IMR-90 (cell line): ENCODE data around the gene NMNAT3. TPM values are rescaled to one million over a fixed set of nuclear protein-coding genes. Genes with fewer than 3 reads are reported as not detected.

ENCODE experiments used
- ATAC-seq: fragments of 200-7000 bp; cut with Tn5 transposase; 2 replicates; pipeline ENCODE4 v1.9.1; 2020; ENCODE audit warnings: low read depth, mild to moderate bottlenecking, moderate library complexity
- BruUV-seq: library from RNA; stranded (reverse); fragments of 400-500 nt; replicated peaks from 2 replicates; lab custom pipeline; 2021; lab: Mats Ljungman, UMichigan
- CTCF ChIA-PET: fragments of 300-600 bp; formaldehyde crosslinking; extraction: SDS; loops from one replicate; lab custom pipeline; 2021; ENCODE audit warnings: antibody characterized with exemption; lab: Yijun Ruan, JAX
- POLR2A ChIA-PET: fragments of 300-600 bp; sonication (Branson Sonifier 250); formaldehyde crosslinking; loops from one replicate; lab custom pipeline; 2022; ENCODE audit warnings: antibody characterized with exemption; ENCODE audit not compliant: unreplicated experiment; lab: Charles Lee
- DNase-seq: peaks from one replicate; pipeline ENCODE4 v3.0.0; 2013
- H2AFZ ChIP-seq: replicated peaks from 2 replicates; pipeline ENCODE3; 2013; ENCODE audit warnings: low read length, mild to moderate bottlenecking; ENCODE audit not compliant: poor library complexity
- H2AK5ac ChIP-seq: 2 replicates; pipeline ENCODE4 v1.6.1; 2013; ENCODE audit warnings: low read depth, low read length, inconsistent platforms
- H2AK9ac ChIP-seq: replicated peaks from 2 replicates; pipeline ENCODE3; 2013; ENCODE audit warnings: mild to moderate bottlenecking, low read depth, low read length, moderate library complexity; ENCODE audit not compliant: poor library complexity
- H2BK120ac ChIP-seq: 2 replicates; pipeline ENCODE4 v1.6.1; 2013; ENCODE audit warnings: low read depth, low read length, inconsistent platforms
- H2BK15ac ChIP-seq: 3 replicates; pipeline ENCODE4 v1.6.1; 2013; ENCODE audit warnings: low read depth, low read length, inconsistent platforms
- H2BK20ac ChIP-seq: 2 replicates; pipeline ENCODE4 v1.6.1; 2013; ENCODE audit warnings: low read depth, mild to moderate bottlenecking, inconsistent platforms, low read length, moderate library complexity
- H2BK5ac ChIP-seq: 2 replicates; pipeline ENCODE4 v1.6.1; 2013; ENCODE audit warnings: mild to moderate bottlenecking, low read depth, low read length, inconsistent platforms; ENCODE audit not compliant: poor library complexity, severe bottlenecking
- H3K14ac ChIP-seq: replicated peaks from 2 replicates; pipeline ENCODE4 v1.6.1; 2013; ENCODE audit warnings: low read depth, low read length, inconsistent platforms
- H3K18ac ChIP-seq: 2 replicates; pipeline ENCODE4 v1.6.1; 2013; ENCODE audit warnings: low read depth, low read length, control low read depth
- H3K23ac ChIP-seq: 2 replicates; pipeline ENCODE4 v1.6.1; 2013; ENCODE audit warnings: low read depth, low read length, inconsistent platforms
- H3K27ac ChIP-seq: 2 replicates; pipeline ENCODE4 v1.5.1; 2013; ENCODE audit warnings: mild to moderate bottlenecking, control low read depth, low read length; ENCODE audit not compliant: insufficient read depth
- H3K27me3 ChIP-seq: 2 replicates; pipeline ENCODE4 v1.6.1; 2013; ENCODE audit warnings: low read length; ENCODE audit not compliant: control insufficient read depth, insufficient read depth
- H3K36me3 ChIP-seq: 2 replicates; pipeline ENCODE4 v1.6.1; 2013; ENCODE audit warnings: low read length, mixed read lengths; ENCODE audit not compliant: control insufficient read depth, insufficient read depth
- H3K4ac ChIP-seq: 2 replicates; pipeline ENCODE4 v1.6.1; 2013; ENCODE audit warnings: low read depth, low read length, inconsistent platforms
- H3K4me1 ChIP-seq: 2 replicates; pipeline ENCODE4 v1.6.1; 2013; ENCODE audit warnings: low read length, mixed read lengths; ENCODE audit not compliant: control insufficient read depth, insufficient read depth
- H3K4me2 ChIP-seq: 2 replicates; pipeline ENCODE4 v1.6.1; 2013; ENCODE audit warnings: low read depth, mild to moderate bottlenecking, control low read depth, low read length, moderate library complexity
- H3K4me3 ChIP-seq: 2 replicates; pipeline ENCODE4 v1.5.1; 2013; ENCODE audit warnings: low read depth, mild to moderate bottlenecking, control low read depth, low read length, moderate library complexity; ENCODE audit not compliant: insufficient read depth
- H3K56ac ChIP-seq: 2 replicates; pipeline ENCODE4 v1.6.1; 2013; ENCODE audit warnings: low read length, inconsistent platforms; ENCODE audit not compliant: insufficient read depth; ENCODE audit errors: extremely low read depth
- H3K79me1 ChIP-seq, 2 experiments: 2 replicates each; pipeline ENCODE4 v1.6.1; 2013; ENCODE audit warnings: low read length in 2 of 2, inconsistent platforms in 1 of 2, low read depth in 1 of 2
- H3K9ac ChIP-seq: 2 replicates; pipeline ENCODE4 v1.6.1; 2013; ENCODE audit warnings: low read depth, low read length, control low read depth
- H3K9me1 ChIP-seq: 2 replicates; pipeline ENCODE4 v1.6.1; 2013; ENCODE audit warnings: low read length, inconsistent platforms; ENCODE audit not compliant: insufficient read depth
- H3K9me3 ChIP-seq: 2 replicates; pipeline ENCODE4 v1.6.1; 2013; ENCODE audit warnings: low read length; ENCODE audit not compliant: control insufficient read depth, insufficient read depth
- H4K20me1 ChIP-seq: 2 replicates; pipeline ENCODE4 v1.6.1; 2013; ENCODE audit warnings: low read length, inconsistent platforms; ENCODE audit not compliant: insufficient read depth
- H4K5ac ChIP-seq: 2 replicates; pipeline ENCODE4 v1.6.1; 2013; ENCODE audit warnings: mild to moderate bottlenecking, low read depth, low read length, control low read depth
- H4K8ac ChIP-seq, 2 experiments: 2 replicates each; pipeline ENCODE4 v1.6.1; 2013; ENCODE audit warnings: low read depth in 2 of 2, low read length in 2 of 2, control low read depth in 1 of 2, inconsistent platforms in 1 of 2
- H4K91ac ChIP-seq: 2 replicates; pipeline ENCODE4 v1.6.1; 2013; ENCODE audit warnings: low read depth, low read length, inconsistent platforms; ENCODE audit not compliant: insufficient read depth
- BHLHE40 ChIP-seq: fragments of 150-350 bp; IDR thresholded peaks from 2 replicates; pipeline ENCODE4 v1.6.1; 2016; ENCODE audit warnings: mild to moderate bottlenecking, low read depth, low read length
- CEBPB ChIP-seq: IDR thresholded peaks from 2 replicates; pipeline ENCODE4 v1.6.1; 2012; ENCODE audit warnings: low read depth, low read length, improper control_type of control experiment
- CHD1 ChIP-seq: IDR thresholded peaks from 2 replicates; pipeline ENCODE4 v1.6.1; 2012; ENCODE audit warnings: low read depth, low read length, improper control_type of control experiment
- FOS ChIP-seq: fragments of 150-350 bp; IDR thresholded peaks from 2 replicates; pipeline ENCODE4 v1.6.1; 2016; ENCODE audit warnings: low read depth, low read length
- MAFK ChIP-seq: IDR thresholded peaks from 2 replicates; pipeline ENCODE4 v1.6.1; 2012; ENCODE audit warnings: low read depth, low read length, improper control_type of control experiment
- MAZ ChIP-seq: IDR thresholded peaks from 2 replicates; pipeline ENCODE4 v1.6.1; 2012; ENCODE audit warnings: low read depth, mild to moderate bottlenecking, low read length, improper control_type of control experiment, moderate library complexity, borderline replicate concordance
- MXI1 ChIP-seq: IDR thresholded peaks from 2 replicates; pipeline ENCODE4 v1.6.1; 2012; ENCODE audit warnings: low read depth, mild to moderate bottlenecking, low read length, moderate library complexity, borderline replicate concordance
- NFE2L2 ChIP-seq: fragments of 150-350 bp; IDR thresholded peaks from 2 replicates; pipeline ENCODE4 v1.6.1; 2016; ENCODE audit warnings: low read depth, mild to moderate bottlenecking, low read length
- POLR2A ChIP-seq: IDR thresholded peaks from 2 replicates; pipeline ENCODE4 v1.6.1; 2012; ENCODE audit warnings: mild to moderate bottlenecking, low read depth, low read length
- RAD21 ChIP-seq: IDR thresholded peaks from 2 replicates; pipeline ENCODE4 v1.6.1; 2012; ENCODE audit warnings: low read length, improper control_type of control experiment
- RCOR1 ChIP-seq: IDR thresholded peaks from 2 replicates; pipeline ENCODE4 v1.6.1; 2012; ENCODE audit warnings: mild to moderate bottlenecking, low read length, improper control_type of control experiment; ENCODE audit not compliant: insufficient replicate concordance
- RFX5 ChIP-seq: IDR thresholded peaks from 2 replicates; pipeline ENCODE4 v1.8.0; 2012; ENCODE audit warnings: low read depth, mild to moderate bottlenecking, low read length, moderate library complexity
- SMC3 ChIP-seq: fragments of 150-350 bp; IDR thresholded peaks from 2 replicates; pipeline ENCODE4 v1.6.1; 2016; ENCODE audit warnings: low read depth, mild to moderate bottlenecking, antibody characterized with exemption, low read length, moderate library complexity
- WGBS, 2 experiments: methylation state at CpG; one replicate each; pipeline versions ENCODE4 v1.1.5 to v1.1.7; 2013; ENCODE audit warnings: missing lambda C conversion rate in 2 of 2; ENCODE audit not compliant: insufficient read length in 1 of 2; ENCODE audit errors: extremely low coverage in 2 of 2; 5-methylcytosine and 5-hydroxymethylcytosine counted together
- dilution Hi-C: fragments of 300-500 bp; cut with HindIII; formaldehyde crosslinking; loops from one replicate; pipeline ENCODE4 v1.14.3; 2018; ENCODE audit warnings: low sequenced_read_pairs; ENCODE audit not compliant: unreplicated experiment
- in situ Hi-C: fragments of 300-500 bp; cut with MboI; formaldehyde crosslinking; loops from 3 replicates; pipeline ENCODE4 v1.14.3; 2019; ENCODE audit warnings: low sequenced_read_pairs, inconsistent platforms, mixed read lengths
- intact Hi-C: fragments of 100-400 bp; cut with micrococcal nuclease; formaldehyde crosslinking; loops from 2 replicates; pipeline ENCODE4 v1.10.0; 2022
- polyA plus RNA-seq, 3 experiments: library from polyadenylated mRNA; depleted of rRNA; stranded (reverse); fragments of >200 nt; gene quantifications; 2 replicates each; pipeline ENCODE4 v1.2.3, GENCODE V29; 2012; ENCODE audit warnings: low replicate concordance in 1 of 3
- total RNA-seq: library from RNA; depleted of rRNA; stranded (reverse); fragments of >200 nt; gene quantifications from 2 replicates; pipeline ENCODE4 v1.2.3, GENCODE V29; 2012
- TF ChIP-seq, protein P1 (sequence below): fragments of 150-350 bp; IDR thresholded peaks from 2 replicates; pipeline ENCODE4 v1.6.1; 2016; ENCODE audit warnings: low read depth, mild to moderate bottlenecking, low read length, moderate library complexity, borderline replicate concordance
- TF ChIP-seq, protein P2 (sequence below): conservative IDR thresholded peaks from 2 replicates; pipeline ENCODE4 v1.5.1; 2012; ENCODE audit warnings: mild to moderate bottlenecking, low read depth, low read length, improper control_type of control experiment
- TF ChIP-seq, protein P3 (sequence below): fragments of 150-350 bp; IDR thresholded peaks from 2 replicates; pipeline ENCODE4 v1.6.1; 2017; ENCODE audit warnings: mild to moderate bottlenecking, antibody characterized with exemption, low read length, low read depth

The NMNAT3 gene
- total and polyA plus RNA-seq, 2 of the 4 experiments (the other 2 are of a cell fraction), result 0.12 to 0.36 TPM

DNA sequence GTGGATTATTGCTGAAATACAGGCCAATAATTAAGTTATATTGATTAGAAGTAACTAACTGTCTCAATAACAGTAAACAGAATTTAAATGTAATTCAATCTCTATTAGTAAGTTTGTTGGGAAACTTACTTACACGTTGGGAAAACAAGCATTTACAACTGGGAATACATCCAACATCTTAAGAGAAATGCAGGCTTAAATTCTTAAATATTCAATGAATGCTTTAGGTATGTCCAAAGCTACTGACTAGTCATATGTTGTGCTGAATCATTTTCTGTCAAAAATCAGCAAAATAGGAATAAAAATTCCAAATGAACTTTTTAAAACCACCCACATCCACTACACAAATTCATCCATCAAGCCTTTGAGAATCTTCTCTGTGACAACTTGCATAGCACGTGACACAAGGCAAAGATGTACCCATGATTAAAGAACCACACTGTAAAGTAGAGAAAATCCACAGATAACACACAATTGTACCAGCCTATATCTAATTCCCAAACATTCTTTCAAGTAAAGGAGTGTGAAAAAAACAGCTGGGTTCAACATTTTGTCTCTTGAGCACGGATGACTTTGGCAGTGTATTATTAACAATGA is 60.0 kb downstream of the NMNAT3 start:
- no peak overlapping the region for H2AFZ ChIP-seq
- no peak overlapping the region for H3K23ac ChIP-seq
- ATAC-seq (no peak), DNase-seq (no peak)
- H3K4me3 ChIP-seq, result no peak overlapping the region
- ChIA-PET POLR2A (no interaction called here), CTCF (no interaction called here)
- no peak overlapping the region for H2BK15ac ChIP-seq
- no peak overlapping the region for H4K5ac ChIP-seq
- H3K9ac ChIP-seq, result no peak overlapping the region
- H3K14ac ChIP-seq, result no peak overlapping the region
- H3K4ac ChIP-seq, result no peak overlapping the region
- no peak overlapping the region for H3K4me2 ChIP-seq
- no peak overlapping the region for H3K18ac ChIP-seq
- H2AK5ac ChIP-seq, result no peak overlapping the region
- H2BK5ac ChIP-seq, result no peak overlapping the region
- no peak overlapping the region for H2BK20ac ChIP-seq
- no peak overlapping the region for H3K56ac ChIP-seq
- TF ChIP-seq, protein P1, sequence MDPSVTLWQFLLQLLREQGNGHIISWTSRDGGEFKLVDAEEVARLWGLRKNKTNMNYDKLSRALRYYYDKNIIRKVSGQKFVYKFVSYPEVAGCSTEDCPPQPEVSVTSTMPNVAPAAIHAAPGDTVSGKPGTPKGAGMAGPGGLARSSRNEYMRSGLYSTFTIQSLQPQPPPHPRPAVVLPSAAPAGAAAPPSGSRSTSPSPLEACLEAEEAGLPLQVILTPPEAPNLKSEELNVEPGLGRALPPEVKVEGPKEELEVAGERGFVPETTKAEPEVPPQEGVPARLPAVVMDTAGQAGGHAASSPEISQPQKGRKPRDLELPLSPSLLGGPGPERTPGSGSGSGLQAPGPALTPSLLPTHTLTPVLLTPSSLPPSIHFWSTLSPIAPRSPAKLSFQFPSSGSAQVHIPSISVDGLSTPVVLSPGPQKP, result no peak
- TF ChIP-seq MAZ (no peak), BHLHE40 (no peak), NFE2L2 (no peak), CEBPB (no peak), SMC3 (no peak), RFX5 (no peak), MXI1 (no peak), RCOR1 (no peak), RAD21 (no peak), POLR2A (no peak), FOS (no peak), MAFK (no peak), CHD1 (no peak)
- TF ChIP-seq, protein P2, sequence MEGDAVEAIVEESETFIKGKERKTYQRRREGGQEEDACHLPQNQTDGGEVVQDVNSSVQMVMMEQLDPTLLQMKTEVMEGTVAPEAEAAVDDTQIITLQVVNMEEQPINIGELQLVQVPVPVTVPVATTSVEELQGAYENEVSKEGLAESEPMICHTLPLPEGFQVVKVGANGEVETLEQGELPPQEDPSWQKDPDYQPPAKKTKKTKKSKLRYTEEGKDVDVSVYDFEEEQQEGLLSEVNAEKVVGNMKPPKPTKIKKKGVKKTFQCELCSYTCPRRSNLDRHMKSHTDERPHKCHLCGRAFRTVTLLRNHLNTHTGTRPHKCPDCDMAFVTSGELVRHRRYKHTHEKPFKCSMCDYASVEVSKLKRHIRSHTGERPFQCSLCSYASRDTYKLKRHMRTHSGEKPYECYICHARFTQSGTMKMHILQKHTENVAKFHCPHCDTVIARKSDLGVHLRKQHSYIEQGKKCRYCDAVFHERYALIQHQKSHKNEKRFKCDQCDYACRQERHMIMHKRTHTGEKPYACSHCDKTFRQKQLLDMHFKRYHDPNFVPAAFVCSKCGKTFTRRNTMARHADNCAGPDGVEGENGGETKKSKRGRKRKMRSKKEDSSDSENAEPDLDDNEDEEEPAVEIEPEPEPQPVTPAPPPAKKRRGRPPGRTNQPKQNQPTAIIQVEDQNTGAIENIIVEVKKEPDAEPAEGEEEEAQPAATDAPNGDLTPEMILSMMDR, result no peak
- TF ChIP-seq, protein P3, sequence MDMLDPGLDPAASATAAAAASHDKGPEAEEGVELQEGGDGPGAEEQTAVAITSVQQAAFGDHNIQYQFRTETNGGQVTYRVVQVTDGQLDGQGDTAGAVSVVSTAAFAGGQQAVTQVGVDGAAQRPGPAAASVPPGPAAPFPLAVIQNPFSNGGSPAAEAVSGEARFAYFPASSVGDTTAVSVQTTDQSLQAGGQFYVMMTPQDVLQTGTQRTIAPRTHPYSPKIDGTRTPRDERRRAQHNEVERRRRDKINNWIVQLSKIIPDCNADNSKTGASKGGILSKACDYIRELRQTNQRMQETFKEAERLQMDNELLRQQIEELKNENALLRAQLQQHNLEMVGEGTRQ, result no peak
- in situ Hi-C loops, result no loop called here
- dilution Hi-C loops, result no loop called here
- no peaks in the 10 kb centered on the region for H3K9me1 ChIP-seq
- no peak overlapping the region for H2BK120ac ChIP-seq
- H2AK9ac ChIP-seq, result no peak overlapping the region
- no peaks in the 10 kb centered on the region for H3K4me1 ChIP-seq
- no peak overlapping the region for H4K91ac ChIP-seq
- no peaks in the 10 kb centered on the region for H3K36me3 ChIP-seq
- no peaks in the 10 kb centered on the region for H3K27me3 ChIP-seq
- no peak overlapping the region for H3K27ac ChIP-seq
- no peaks in the 10 kb centered on the region for H3K9me3 ChIP-seq
- H3K79me1 ChIP-seq, result no peaks in the 10 kb centered on the region
- WGBS, 2 experiments, result no CpG with 5 or more reads among the region's 3 CpGs
- intact Hi-C loops, result no loop called here
- no peak overlapping the region for H4K8ac ChIP-seq
- no peaks in the 10 kb centered on the region for H4K20me1 ChIP-seq
- no TSS peak for BruUV-seq
